NCI-H146 treated with DMSO at 0.1 percent for 48 hours (cell line): ENCODE measurements around the gene TMSB4X.
"Not testable (repeated sequence)": the region's sequence is repeated elsewhere in the genome, so short reads cannot be mapped to it uniquely, and the experiment has no call there.

Experiments used
- DNase-seq: peaks from one replicate; lab custom pipeline; 2025; ENCODE audit not compliant: unreplicated experiment; lab: John Stamatoyannopoulos, UW

The TMSB4X gene

DNA sequence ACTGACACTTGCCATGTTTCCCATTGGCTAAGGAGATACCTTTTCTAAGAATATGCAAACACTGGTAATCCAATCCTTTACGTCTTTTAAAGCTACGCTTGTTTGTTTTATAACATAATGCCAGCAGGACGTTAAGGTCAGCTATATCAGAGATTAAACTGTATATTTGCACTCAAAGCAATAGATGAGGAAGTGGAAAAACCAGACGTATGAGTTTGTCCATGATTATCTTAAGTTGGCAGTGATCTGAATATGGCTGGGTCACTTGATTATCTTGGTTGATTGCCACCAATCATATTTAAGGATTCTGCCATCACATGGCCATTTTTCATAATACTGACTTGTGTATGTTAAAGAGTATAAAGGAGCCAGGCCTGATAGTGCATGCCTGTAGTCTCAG, 19.4 kb downstream of the TMSB4X start:
- DNase-seq, result no peak

DNA sequence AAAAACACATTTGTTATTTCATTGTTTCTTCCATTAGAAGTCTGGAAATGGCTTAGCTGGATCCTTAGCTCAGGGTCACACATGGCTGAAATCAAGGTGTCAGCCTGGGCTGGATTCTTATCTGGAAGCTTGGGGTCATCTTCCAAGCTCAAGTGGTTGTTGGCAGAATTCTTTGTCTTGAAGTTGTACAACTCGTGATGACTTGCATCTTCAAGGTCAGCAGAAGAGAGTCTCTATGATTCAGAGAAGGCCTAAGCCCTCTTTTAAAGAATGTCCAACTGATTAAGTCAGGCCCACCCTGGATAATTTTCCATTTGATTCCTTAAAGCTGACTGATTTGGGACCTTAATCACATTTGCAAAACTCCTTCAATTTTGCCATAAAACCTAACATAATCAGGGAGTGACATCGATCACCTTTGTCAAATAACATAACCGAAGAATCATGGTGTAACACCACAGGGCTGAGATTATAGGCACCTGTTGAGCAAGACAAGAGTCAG, 22.1 kb downstream of the TMSB4X start:
- no peak for DNase-seq

DNA sequence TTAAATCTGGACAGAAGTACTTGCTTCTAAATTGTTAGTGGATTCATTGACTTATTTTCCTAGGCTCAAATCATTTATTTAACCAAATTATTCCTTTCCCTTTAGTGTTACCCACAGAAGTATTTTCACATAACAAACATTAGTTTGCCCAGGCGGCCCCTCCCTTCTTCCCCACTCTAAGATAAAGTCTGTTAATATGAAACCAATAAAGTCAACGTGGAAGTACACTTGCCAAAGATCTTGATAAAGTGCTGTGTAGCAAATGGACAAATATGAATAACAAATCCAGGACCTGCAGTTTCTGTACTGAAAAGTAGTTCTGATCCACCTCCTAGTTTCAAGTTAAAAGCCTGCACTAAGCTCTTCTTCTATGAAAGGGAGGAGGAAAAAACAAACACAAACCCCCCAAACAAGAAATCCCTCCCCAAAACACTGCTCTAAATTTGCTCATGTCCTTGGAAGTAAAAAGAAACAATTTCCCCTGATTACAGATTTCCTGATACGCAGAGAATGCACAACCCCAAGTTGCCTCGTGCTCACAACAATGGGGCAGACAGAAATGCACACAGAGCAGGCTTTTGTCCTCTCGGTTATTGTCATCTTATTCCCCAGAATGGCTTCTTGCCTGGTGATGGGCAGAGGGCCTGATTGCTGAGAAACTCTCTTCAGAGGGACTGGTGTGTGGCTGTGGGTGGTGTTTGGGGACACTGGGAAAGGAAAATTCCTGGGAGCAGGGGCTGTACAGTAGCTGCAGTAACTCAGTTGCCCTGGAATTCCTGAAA, 23.2 kb downstream of the TMSB4X start:
- DNase-seq, result no peak

DNA sequence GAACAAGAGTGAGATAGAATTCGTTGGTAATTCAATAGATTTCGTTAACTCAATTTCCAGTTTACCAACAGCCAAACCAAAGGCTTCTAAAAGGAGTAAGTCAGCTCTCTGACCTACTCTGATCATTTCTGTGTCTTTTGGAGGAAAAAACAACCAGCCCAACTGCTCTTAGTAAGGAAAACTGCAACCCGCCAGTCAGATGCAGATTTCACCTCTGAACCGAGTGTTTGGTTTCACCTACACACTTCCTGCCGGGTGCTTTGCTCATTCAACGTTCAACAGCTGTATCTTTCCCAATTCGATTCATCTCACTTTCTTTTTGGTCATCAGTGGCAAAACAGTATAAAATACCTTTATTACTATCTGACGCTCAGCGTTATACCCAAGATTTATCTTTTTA, 24.5 kb downstream of the TMSB4X start:
- no peak for DNase-seq

DNA sequence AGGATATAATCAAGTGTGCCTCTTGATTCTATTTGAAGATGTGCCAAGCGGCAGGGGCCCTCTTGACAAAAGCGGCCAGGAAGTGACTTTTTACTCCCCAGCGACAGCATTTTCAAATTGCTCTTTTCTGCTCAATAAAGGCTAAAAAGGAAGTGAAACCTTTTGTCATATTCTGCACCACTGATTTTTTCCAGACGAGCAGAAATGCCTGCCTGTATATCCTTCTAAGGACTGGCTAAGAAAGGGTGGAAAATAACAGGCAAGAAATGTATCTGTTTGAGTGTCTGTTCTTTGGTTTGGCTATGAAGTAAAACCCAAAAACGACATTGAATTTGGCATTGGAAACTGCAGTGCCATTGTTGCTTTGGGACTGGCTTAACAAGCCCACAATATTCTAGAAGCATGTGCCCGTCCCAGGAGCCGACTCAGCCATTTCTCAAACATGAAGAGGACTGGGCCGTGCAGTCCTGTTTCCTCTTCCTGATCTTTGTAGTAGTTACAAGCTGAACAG, 25.4 kb downstream of the TMSB4X start:
- no peak for DNase-seq

DNA sequence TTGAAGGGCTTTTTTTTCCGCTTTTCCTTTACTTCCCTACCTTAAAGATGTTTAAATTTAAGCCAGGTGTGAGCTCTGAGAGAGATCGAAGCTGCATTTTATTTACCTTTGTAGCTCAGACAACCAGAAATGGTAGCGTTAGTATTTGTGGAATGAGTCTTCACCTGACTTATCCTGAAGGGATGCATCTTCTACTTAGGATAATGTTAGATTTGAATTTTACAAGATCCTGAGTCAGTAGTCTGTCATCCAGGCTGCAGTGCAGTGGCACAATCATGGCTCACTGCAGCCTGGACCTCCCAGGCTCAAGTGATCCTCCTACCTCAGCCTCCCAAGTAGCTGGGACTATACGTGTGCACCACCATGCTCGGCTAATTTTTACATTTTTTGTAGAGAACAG, 26.2 kb downstream of the TMSB4X start:
- DNase-seq, result no peak

DNA sequence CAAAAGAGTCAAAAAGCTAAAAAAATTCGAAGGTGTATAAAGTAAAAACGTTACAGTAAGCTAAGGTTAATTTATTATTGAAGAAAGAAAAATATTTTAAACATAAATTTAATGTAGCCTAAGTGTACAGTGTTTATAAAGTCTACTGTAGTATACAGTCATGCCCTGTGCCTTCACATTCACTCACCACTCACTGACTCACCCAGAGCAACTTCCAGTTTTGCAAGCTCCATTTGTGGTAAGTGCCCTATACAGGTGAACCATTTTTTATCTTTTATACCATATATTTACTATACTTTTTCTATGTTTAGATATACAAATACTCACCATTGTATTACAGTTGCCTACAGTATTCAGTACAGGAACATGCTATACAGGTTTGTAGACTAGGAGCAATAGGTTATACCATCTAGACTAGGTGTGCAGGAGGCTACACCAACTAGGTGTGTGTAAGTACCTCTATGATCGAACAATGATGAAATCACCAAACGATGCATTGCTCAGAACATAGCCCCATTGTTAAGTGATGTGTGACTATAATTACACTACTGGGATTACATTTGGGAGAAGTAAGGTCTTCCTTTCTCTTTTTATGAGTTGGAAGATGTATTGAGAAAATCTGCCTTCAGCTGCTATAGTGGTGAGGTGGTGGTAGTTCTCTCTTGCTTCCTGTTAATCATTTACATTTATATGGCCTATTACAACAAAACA, 27.2 kb downstream of the TMSB4X start:
- DNase-seq, result no peak

DNA sequence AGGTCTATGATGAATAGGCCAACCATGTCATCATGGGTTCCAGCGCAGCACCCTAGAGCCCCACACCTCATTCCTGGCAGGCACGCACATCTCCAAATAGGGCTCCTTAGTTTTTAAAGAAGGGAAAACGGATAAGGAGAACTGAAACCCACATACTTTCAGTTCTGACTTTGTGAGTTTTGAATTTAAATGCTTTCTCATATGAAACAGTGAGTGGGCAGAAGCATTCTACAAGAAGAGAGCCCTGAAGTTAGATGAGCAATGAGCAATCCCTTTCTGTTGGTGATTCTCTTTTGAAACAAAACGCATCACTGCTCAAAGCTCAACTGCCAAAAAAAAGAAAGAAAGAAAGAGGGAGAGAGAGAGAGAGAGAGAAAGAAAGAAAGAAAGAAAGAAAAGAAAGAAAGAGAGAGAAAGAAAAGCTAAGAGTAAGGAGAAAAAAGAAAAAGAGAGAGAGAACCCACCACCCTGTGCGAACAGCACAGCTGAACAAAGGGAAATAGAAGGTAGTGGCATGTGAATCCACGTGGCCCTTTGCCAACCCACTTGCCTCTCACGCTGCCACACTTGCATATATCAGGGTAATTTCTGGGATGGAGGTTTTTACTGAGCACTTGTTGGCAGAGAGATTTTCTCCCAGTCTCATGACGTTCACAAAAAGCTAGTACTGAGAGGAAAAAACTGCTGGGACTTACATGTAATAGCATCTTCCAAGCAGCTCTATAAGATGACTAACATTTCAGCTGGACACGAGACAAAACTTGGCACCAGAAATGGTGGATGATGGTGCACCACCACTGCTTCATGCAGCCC, 31.0 kb downstream of the TMSB4X start:
- no peak for DNase-seq

DNA sequence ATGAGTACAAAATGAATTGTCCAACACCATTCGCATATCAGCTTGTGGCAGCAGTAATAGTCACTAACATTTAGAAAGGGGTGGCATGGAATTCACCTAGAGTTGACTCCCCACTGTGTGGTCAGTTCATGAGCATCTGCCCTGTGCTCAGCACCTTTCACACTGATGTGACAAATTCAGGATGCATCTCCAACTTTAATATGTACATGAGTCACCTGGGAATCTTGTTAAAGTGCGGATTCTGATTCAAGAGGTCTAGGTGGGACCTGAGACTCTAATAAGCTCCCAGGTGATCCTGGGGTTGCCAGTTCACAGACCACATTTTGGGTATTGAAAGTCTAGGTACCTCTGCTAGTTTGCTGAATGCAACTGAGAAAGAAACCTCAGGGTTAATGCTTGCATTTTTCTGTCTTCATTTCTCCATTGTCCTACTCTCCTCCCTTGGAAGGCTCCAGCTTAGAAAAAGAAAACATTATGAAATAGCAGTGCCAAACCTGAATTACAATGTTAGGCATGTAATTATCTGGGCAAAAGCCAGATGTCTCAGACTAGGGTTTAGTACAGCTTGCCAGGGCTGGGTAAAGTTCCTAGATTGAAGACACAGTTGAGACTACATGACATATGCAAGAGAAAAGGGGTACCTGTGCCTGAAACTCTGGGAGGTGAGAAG, 32.7 kb downstream of the TMSB4X start:
- no peak for DNase-seq

DNA sequence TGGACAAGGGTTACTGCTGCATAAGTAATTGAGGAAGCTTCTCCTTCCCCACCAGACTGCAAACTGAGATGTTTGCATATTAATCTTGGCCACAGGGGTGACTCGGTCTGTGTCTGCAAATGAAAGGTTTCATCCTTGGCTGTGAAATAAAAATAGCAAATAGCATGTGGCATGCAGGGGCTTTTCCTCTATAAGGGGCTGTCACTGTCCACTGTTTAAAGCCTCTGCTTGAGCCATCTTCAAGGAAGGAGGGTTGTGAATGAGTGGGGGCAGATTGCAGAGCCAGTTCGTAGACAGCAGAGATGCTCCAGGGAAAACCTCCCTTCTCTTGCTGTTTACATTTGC, 33.3 kb downstream of the TMSB4X start:
- DNase-seq, result no peak

DNA sequence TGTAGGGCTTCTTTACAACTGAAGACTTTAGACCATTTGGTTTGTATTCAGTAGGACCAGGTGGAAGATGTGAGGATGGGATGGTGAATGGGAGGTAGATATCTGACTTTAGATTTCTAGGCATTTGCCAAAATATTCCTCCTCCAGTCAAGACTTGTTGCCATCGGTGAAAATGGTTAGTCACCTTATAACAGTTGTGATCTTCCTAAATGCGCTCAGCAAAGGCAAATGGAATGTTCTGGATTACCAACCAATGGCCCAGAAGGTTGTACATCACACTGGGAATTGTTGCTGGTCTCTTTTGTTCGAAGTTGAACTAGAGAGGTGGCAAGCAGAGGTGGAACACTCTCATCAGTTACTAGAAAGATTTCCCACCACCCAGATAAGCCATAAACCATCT, 33.9 kb downstream of the TMSB4X start:
- no peak for DNase-seq

DNA sequence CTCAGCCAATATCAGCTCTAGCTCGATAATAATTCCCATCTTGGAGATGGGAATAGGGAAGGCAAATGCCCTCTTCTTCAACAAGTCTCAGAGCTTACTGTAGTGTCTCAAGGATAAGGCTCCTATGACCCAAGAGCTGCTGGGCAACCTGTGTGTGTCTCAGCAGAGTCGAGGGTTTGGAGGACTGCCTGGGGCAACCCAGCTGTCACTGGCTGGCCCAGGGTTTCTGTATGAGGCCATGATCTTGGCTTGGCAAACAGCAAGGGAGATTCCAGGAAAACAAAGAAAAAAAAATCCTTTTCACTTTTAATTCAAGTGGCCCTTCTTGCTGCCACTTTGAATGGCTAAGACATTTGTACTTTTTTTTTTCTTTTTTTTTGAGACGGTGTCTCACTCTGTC, 34.4 kb downstream of the TMSB4X start:
- DNase-seq, result no peak

DNA sequence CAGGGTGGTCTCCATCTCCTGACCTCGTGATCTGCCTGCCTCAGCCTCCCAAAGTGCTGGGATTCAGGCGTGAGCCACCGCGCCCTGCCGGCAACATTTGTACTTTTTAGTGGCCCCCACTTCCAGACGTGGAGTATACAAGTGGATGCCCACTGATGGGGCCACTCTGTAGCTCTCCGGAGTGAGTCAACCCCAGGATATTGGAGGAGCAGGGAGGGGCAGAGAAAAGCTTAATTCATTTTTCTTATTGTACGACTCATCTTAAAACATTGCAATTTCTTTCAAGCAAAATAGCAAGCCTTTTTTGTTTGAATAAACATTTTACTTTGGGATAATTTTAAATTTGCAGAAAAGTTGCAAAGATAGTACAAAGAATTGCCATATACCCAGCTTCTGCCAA, 34.9 kb downstream of the TMSB4X start:
- no peak for DNase-seq

DNA sequence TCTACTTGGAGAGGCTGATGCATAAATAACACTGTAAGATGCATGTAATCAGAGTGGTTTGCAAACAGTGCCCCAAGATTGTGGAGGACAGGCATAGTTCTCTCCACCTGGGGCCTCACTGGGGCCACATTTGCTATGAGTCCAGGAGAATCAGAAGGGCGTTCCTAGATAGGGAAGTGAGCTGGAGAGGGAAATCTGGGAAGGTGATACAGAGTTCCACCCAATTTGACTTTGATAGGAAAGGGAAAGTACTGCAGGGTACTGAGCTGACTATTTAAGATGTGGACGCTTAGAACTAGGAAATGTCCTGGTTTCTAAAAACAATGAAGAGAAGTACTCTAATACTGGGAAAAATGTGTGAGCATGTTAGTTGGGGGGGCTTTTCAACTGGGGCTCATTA, 35.6 kb downstream of the TMSB4X start:
- DNase-seq, result no peak

DNA sequence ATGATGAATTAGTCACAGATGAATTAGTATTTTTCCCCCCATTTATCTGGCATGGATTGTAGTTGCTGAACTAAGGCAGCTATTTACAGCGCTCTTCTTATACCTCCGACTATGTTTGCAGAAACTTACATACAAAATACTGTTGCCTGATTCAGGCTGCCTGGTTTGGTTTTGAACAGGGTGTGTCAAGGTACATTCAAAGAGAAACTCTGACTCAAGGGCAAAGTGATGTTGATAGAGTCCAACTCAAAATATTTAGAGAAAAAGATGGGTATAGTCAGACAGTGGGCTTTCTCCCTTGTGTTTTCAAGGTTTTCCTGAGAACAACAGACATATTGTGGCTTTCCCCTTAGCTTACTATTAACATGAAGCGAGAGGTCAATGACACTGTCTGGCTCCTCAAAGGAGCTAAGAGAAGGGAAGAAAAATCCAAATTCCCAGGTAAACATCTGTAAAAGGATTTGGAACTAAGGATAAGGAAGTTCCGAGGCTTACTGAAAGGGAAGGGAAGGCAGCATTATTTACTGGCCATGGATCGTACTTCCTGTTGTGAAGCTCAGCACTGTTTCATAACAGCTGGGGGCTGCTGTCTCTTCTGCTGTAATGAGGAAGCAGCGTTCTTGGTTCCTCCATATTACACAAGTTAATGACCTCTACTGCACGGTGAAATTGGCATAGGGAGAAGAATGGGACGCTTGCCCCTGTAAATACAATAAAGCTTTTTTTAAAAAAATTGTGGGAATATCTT, 38.6 kb downstream of the TMSB4X start:
- DNase-seq, result no peak

DNA sequence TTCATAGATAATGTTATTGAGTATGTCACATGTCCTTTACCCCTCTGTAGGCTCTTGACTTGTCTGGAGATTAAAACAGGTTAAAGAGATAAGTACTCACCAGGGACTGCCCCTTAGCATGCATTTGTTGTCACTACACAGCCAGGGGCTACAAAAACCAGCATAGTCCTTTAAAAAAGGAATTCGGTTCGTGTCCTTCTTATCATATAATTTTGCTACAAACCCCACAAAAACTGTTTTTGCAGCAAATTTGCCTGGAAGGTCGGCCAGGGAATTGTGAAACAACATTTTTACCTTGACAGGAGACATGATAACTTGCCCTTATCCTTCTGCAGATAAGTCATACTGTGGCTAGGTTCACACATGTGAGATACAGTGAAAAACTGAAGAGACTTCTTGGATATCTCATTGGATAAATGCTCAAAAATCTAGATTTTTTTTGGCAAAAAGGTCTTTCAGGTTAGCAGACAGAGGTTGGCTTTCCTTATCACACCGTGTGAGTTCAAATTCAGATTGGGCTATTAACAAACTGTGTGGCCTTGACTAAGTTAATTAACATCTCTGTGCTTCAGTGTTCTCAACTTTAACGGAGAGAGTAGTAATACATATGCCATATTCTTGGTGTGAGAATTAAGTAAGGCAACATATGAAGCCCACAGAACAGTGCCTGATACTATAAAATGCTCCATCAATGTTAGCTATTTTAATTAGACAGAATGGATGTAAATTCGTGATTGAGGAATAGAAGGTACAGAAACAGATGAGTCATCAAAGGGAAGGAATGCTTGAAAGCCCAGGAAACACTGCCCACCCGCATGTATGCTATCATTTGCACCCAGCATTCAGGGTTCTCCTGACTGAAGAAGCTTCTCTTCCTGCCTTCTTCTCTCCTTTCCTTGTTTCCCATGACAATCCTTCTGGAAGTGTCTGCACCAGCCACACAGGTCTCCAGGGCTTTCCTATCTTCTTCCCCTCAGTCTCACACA, 39.5 kb downstream of the TMSB4X start:
- DNase-seq, result no peak

DNA sequence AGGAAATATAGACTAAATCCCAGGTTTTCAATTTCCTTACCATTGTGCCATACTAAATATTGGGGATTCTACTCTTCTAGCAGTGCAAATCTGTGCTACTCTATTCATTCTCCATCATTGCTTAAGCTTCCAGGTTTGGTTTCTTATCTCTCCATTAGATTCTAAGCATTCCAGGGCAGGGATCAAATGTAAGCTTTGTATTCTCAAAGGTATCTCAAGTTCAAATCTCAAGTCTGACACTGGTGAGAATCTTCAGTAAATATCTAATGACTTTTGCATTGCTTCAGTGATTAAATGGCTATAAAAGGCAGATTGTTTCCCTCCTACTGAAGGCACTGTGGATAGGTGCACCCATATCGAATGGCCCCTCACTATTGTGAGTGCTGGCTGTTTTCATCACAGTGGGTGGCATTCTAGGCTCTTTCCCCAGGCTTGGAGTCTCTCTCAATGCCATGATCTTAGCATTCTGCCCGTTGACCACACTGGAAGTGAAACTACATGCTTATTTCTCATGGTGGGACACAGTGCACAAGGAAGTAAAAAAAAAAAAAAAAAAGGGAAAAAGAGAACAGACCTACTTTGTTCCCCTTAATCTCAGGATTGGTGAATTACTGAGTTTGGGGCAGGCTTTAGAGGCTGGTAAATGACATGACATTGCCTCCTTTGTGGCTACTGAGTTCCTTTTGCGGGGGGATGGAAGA, 40.8 kb downstream of the TMSB4X start:
- DNase-seq, result no peak

DNA sequence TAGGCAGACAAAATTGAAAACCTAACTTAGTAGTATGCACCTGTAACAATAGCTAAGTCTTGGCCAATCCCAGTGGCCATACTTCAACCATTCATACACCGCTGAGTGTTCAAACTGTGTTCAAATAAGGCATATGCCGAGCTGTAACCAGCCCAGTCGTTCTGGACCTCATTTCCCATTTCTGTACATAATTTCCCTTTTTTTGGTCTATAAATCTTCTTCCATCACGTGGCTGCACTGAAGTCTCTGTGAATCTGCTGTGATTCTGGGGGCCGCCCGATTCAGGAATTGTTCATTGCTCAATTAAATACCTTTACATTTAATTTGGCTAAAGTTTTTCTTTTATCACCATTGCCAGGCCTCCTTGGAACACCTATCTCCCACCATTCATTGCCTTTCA, 41.8 kb downstream of the TMSB4X start:
- DNase-seq, result not testable (repeated sequence)

DNA sequence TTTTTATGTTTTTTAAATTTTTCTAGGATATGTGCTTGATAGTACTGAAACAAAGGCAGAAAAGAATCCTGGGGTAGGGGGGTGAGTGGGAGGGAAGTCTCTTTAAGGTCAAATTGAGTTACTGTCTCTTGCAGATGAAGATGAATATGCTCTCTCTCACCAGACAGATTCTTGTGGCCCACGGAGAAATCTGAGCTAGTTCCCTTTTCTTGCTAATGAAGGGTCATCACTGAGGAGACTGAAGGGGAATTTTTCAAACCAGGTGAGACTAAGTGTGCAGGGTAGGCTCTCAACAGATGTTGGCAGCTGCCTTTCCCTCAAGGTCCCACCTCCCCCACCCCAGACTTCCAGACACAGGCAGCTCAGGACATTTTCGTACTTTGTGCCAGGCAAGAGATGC, 48.0 kb downstream of the TMSB4X start:
- no peak for DNase-seq
